Measurements from ENCODE around the gene PDCD1.
"Not testable (repeated sequence)": the region's sequence is repeated elsewhere in the genome, so short reads cannot be mapped to it uniquely, and the experiment has no call there.

The PDCD1 gene

DNA sequence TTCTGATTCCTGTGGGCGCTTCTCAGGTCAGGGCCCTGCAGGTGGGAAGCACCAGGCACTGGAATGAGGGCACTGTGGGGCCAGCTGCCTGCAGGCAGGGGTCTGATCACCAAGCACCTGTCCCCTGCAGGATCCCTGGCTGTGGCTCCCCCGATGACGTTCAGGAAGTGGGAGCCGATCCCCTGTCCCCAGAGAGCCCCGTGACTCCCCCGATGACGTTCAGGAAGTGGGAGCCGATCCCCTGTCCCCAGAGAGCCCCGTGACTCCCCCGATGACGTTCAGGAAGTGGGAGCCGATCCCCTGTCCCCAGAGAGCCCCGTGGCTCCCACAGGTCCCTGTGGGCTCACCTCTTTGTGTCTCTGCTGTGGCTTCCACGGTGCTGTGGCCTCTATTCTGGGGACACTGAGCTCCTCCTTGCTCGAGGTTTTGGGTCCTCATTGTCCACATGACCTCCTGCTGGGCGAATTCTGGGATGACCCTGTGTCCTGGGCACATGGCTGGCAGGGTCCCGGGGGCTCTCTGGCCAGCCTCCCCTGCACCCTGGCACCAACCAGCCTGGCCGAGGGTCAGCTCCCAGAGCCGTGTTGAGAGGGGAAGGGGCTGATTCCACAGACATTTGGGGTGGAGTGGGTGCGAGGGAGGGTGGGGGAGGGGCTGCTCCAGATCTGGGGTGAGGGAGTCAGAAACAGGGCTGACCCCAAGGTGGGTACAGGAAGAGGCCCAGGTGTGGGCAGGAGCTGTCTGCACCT, 44.9 kb downstream of the PDCD1 start:
- DNase-seq (ENCODE audit: low read depth) = no peak

DNA sequence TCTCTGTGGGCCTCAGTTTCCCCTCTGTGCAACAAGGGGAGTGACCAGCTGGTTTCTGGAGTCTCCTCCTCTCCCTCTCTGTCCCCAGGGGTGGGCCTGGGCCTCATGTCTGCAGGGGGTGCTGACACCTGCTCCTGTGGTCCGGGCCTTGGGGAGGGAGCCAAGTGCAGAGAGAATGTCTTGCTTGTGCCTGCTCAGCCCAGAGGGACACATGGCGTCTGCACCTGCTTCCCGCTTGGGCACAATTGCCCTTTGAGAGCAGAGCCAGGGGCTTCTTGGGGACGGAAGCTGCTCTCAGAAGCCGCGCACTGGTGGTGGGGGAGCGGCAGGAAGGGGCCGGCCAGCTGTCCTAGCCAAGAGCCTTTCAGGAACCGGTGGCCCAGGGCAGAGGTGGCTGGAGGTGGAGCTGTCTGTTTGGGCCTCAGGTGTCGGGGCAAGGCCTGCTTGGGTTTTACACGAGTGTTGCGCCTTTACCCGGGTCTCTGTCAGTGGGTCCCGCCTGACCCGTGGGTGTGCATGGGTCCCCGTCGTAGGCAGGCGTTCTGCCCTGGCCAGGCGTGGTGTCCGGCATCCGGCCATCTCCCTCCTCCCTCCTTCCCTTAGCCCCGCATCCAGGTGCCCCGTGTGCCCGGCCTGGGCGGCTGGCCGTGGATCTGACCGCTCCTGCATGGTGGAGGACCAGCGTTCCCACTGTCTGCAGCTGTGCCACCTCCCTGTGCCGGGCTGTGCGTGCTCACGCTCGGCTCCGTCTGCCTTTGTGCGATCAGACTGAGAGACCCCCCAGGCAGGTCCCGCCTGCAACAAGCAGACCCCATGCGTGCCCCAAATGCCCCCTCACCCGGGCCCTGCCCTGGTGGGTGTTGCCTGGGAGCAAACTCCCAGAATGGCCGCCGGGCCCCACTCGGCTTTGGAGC, 45.7 kb downstream of the PDCD1 start:
- no peak for DNase-seq (ENCODE audit: low read depth)

DNA sequence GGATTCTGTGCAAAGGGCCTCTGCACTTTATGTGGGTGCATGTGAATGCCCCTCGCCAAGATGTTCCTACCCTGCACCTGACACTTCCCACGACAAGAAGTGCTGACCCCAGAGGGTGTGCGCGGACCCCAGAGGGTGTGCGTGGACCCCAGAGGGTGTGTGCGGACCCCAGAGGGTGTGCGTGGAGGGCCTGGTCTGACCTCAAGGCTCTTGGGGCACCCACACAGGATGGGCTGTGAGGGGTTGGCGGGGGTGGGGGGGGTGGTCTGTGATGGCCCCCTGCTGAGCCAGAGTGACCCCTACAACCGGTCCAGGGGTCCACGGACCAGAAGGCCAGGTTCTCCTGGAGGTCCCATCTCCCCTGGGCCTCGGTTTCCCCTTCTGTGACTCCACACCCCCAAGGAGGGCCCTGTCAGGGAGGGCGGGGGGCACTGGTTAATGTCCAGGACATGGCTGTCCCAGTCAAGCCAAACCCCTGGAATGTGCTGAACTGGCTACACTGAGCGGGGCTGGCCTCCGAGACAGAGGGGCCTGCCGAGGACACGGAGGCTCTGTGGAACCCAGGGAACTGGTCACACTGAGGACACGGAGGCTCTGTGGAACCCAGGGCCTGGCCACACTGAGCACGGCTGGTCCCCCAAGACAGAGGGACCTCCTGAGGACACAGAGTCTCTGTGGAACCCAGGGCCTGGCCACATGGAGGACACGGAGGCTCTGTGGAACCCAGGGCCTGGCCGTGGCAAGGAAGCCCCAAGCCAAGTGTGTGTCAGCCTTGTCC, 46.6 kb downstream of the PDCD1 start:
- no peak for DNase-seq (ENCODE audit: low read depth)

DNA sequence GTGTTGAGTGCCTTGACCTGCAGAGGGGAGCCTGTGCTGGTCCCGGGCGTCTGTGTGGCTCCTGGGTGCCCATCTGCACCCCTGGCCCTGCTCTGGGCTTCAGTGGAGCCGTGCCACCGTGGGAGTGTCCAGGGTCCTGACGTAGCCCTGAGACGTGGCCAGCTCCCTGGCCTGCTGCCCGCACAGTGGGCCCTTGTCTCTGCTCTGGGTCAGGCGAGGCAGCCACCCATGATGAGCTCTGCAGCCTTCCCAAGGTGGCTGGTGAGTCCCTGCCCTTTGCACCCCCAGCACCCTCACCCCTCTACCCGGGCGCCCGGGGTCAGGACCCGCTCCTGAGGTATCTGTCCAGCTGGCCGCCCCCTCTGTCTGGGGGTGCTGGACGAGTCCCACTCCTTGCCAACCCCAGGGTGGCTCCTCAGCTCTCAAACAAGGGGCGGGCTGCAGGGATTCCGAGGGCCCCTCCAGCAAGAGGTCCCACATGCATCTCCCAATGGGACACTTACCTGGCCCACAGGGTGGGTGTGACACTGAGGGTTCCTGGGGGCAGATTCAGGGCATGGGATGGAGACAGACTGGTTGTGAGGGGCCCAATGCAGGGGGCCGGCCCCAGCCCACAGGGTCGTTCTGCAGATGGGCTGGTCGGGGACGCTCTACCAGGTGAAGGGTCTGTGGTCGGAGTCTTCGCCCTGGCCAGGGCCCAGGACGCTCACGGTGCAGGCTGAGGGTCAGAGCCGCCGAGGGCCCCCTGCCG, 47.3 kb downstream of the PDCD1 start:
- no peak for DNase-seq (ENCODE audit: low read depth)

DNA sequence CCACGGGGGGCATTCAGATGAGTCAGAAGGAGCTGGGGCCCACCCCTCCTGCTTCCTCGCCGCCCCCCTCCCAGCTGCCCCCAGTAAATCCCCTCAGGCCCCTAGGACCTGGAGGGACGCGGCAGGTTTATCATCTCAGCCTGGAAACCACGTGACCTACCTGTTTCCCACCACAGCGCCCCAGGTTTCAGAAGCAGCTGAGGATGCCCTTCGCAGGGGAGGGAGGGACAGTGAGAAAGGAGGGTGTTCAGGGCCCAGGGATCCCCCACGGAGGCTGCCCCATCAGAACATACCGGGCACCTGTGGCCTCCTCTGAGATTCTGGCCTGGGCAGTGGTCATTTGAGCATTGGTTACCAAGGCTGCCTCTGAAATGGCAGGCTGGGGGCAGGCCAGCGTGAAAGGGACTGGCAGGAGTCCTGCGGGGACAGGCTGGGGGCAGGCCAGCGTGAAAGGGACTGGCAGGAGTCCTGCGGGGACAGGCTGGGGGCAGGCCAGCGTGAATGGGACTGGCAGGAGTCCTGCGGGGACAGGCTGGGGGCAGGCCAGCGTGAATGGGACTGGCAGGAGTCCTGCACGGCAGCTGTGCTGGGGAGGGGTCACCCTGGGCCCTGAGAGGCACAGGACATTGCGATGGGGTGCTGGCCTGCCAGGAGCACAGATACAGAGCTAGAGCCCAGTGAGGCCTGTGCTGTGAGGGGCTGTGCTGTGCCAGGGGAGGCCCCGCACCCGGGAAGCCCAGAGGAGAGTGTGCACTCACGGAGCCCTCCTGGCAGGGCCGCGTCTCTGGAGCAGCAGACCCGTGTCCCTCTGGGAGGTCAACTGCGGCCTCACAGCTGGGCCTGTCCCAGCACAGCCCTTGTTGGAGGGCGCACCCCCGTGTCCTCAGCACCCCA, 48.1 kb downstream of the PDCD1 start:
- DNase-seq (ENCODE audit: low read depth) = no peak

DNA sequence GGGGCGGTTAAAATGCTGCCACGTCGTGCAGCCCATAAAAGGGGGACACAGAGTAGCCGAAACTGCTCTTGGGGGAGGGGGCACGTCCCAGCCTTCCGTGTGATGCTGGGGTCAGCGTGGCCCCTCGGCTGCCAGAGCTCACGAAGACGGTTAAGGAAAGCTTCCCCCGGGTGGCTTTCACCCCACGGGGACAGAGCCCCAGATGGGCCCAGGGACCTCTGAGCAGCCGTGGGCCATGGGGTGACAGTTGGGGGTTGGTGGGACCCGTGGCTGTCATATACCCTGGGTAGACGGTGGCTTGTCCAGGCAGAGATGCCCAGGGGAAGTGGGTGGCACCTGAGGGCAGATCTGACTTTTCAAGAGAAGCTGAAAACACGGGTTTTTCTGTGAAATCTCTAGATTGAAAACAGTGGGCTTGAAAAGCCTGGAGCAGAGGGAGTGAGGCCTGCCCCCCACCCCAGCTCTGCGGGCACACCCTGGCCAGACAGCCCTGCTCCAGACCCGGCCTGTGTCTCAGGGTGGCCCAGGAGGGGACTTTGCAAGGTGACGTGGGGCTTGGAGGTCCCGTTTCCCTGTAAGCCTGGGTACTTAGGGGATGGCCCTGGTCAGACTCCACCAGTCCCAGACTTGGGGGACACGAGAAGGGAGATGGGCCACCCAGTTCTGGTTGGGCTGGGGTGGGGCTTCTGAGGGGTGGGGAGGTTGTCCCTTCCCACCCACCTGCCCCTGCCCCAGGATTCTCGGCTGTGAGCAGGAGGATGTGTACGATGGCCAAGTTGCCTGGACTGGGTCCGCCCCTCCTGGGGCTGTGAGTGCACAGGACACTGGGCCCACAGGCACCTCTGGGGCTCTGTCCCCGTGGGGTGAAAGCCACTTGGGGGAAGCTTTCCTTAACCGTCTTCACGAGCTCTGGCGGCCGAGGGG, 49.0 kb downstream of the PDCD1 start:
- no peak for DNase-seq (ENCODE audit: low read depth)

DNA sequence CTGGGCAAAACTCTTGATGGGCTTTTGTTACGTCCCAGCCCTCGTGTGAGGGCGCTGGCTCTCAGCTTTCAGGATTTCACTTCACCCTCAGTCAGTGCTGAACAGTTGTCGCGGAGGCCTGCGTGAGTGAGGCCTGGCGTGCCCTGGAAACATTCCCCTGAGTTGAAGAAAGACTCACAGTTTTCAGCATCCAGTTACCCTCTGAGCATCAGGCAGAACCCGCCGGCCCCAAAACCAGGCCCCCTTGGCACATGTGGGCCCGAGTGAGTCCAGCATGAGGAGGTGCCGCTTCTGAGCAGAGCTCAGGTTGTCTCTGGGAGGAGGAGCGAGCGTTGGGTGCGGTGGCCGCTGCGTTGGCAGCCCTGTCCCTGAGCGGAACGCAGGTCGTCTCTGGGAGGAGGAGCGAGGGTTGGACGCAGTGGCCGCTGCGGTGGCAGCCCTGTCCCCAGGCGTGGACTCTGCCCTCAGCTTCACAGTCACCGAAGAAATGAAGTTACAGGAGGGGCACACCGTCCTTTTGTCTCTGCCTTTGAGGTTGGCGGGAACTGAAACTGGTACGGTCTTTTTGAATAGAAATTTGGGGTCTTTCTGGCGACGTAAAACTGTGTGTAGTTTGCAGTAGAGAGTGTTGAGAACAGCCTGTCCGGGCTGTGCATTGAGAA, 49.8 kb downstream of the PDCD1 start, which contains the start of gene NEU4:
Gene NEU4 (plus strand): TSS at position 473 of the 662 bp plus-strand sequence. CDS start 5,292 bp downstream, outside the sequence.
- no peak for DNase-seq (ENCODE audit: low read depth)

DNA sequence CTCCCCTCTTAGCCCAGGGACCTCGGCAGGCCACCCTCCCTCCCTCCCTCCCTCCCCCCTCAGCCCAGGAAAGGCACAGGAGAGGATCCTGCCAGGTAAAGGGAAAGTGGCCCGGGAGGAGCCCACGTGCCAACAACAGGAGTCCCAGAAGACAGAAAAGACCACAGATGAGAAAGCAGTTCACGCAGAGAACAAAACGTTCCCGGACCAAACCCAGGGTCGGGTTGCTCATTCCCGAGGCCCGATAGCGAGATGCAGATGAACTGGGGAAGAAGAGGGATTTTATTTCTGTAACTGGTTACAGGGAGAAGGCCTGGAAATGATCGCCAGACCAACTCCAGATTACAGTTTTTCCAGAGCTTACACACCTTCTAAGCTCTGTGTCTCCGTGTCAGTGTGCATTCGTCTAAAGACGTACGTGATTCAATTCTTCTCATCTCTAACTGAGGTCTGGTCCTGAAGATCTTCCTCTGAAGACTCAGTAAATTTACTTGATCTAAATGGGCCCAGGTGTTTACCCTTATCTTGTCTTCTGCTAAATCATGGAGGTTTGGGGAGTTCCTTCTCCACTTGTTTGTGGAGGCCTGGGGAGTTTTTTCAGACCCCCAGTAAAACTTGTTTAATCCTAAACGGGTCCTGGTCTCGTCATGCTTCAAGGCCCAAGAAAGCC, 50.5 kb downstream of the PDCD1 start:
- DNase-seq (ENCODE audit: low read depth) = no peak

DNA sequence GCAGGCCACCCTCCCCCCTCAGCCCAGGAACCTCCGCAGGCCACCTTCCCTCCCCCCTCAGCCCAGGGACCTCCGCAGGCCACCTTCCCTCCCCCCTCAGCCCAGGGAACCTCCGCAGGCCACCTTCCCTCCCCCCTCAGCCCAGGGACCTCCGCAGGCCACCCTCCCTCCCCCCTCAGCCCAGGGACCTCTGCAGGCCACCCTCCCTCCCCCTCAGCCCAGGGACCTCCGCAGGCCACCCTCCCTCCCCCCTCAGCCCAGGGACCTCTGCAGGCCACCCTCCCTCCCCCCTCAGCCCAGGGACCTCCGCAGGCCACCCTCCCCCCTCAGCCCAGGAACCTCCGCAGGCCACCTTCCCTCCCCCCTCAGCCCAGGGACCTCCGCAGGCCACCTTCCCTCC, 52.5 kb downstream of the PDCD1 start:
- DNase-seq (ENCODE audit: low read depth) = not testable (repeated sequence)

DNA sequence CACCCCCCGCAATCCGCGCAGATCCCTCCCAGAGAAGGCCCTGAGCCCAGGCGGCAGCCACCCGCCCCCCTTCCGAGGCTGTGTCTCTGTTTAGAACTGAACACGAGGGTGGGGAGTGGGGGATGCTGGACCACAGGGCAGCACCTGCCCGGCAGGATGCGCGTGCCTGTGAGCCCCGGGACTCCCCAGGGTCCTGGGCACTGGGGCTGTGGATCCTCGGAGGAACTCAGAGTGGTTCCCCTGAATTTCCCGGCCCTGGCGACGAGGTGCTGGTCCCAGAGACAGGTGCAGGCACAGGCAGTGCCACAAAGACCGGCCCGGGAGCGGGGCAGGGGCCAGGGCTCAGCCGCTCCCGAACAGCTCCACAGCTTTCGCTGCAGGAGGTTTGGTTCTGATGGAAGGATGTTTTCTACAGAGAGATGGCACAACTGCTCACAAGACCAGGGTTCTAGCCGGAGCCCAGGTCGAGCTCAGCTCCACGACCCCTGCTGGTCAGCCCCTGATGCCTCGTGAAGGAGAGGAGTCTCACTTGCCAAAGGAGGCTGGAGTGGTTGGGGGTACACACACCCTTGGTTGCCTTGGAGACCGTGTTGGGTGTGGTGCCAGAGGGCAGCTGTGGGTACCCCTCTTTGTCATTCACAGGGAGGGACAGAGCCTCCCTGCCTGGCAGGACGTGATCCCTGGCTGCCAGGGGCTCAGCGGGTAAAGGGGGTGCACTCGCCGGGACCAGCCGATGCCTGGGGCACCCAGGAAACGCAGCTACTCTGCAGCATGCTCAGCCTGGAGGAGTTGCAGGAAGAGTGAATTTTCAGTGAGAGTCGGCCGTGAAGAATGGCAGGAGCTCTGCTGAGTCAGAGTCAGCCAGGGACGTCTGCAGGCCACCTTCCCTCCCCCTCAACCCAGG, 54.1 kb downstream of the PDCD1 start:
- DNase-seq (ENCODE audit: low read depth) = no peak

DNA sequence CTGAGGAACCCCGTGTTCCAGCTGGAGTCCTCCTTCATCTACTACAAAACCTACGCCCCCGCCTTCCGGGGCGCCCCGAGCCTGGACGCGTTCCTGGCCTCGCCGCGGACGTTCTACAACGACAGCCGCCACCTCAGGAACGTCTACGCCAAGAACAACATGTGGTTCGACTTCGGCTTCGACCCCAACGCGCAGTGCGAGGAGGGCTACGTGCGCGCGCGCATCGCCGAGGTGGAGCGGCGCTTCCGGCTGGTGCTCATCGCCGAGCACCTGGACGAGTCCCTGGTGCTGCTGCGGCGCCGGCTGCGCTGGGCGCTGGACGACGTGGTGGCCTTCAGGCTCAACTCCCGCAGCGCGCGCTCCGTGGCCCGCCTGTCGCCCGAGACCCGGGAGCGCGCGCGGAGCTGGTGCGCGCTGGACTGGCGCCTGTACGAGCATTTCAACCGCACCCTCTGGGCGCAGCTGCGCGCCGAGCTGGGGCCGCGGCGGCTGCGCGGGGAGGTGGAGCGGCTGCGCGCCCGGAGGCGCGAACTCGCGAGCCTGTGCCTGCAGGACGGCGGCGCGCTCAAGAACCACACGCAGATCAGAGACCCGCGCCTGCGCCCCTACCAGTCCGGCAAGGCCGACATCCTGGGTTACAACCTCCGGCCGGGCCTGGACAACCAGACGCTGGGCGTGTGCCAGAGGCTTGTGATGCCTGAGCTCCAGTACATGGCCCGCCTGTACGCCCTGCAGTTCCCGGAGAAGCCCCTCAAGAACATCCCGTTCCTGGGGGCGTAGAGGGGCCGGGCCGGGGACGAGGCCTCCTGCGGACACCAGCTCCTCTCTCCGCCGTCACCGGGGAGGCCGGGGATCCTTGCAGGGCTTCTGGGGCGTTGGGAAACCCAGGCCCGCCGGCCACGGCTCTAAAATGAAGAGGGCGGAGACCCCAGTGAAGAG, 55.0 kb downstream of the PDCD1 start:
- DNase-seq (ENCODE audit: low read depth) = no peak

DNA sequence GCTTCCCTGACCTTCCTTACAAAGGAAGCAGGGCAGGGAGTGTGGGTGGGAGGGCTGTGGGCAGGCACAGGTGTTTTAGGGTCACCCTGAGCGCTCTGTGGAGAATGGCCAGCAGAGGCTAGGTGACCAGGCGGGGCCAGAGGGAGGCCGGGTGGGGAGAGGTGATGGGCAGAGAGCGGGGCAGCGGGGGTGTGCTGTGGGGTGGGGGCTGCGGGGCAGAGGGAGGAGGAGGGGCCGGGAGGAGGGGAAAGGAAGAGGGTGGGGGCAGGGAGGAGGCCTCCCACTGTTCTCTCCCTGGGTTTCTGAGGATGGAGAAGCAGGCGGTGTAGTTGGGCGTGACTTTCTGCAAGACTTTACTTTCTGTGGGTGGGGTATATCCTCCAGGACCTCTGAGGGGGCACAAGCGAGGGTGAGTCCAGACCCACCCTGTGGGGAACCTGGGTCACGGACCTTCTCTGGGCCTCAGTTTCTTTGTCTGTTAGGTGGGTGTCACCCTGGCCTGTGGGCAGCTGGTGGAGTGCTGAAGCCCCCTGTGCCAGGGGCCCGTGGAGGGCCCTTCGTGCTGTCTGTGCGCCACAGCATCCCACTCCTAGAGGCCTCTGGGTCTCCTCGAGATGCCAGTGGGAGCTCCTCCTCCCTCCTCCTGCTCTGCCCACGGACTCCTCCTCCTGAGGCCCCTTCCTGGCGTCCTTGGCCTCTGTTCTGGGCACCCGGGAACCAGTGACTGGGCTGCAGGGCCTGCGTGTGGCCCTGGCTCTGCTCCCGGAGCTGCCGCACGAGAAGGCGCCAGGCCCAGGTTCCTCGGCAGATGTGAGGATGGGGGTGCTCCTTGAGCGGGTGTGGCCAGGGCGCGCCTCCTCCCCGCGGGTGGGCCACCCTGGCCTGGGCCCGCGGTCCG, 56.0 kb downstream of the PDCD1 start:
- no peak for DNase-seq (ENCODE audit: low read depth)

DNA sequence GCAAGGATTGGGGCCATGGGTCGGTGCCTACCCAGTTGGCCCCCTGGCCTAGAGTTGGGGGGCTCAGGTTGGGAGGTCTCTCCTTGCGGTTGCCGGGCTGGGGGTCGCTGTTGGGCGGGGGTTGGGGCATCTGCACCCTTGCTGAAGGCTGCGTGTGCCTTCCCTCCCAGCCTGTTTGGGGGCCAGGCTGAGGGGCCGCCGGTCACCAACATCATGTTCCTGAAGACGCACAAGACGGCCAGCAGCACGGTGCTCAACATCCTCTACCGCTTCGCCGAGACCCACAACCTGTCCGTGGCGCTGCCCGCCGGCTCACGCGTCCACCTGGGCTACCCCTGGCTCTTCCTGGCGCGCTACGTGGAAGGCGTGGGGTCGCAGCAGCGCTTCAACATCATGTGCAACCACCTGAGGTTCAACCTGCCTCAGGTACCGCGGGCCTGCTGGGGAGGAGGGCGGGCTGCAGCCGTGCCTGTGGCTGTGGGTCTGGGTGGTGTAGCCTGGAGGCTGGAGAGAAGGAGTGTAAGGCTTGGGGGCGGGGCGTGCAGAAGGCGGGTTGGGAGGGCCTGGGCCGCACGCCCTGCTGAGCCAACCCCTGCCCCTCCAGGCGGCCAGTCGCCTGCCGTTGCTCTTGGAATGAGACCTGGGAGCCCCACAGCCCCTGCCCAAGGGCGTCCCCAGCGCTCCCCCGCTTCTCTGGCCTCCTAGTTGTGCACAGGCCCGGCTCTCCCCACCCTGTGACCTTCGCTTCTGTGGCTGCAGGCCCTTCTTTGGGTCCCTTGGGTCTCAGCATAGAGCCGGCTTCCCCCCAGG, 56.9 kb downstream of the PDCD1 start:
- no peak for DNase-seq (ENCODE audit: low read depth)
